Dermis blood vessel endothelial cell (primary cell): Measurements from ENCODE around the gene TPH2. TPM values are rescaled to one million over a fixed set of nuclear protein-coding genes. Genes with fewer than 3 reads are reported as not detected.
A peak's percentile ranks its signal among the peaks of the same experiment; 100 is the strongest.

Source experiments
- DNase-seq: peaks from one replicate; pipeline ENCODE4 v3.0.0; 2010
- total RNA-seq: library from RNA; depleted of rRNA; stranded (reverse); fragments of >200 nt; gene quantifications from 2 replicates; pipeline ENCODE4 v1.2.3, GENCODE V29; 2014

The TPH2 gene
- total RNA-seq = not detected in 2 replicates

GRCh38 chr12:71938728-71939385, at the start of gene TPH2:
TPH2 (plus strand) TSS chr12:71938845; CDS start chr12:71938987, 142 bp downstream.
- DNase-seq = peak; percentile 82

DNA sequence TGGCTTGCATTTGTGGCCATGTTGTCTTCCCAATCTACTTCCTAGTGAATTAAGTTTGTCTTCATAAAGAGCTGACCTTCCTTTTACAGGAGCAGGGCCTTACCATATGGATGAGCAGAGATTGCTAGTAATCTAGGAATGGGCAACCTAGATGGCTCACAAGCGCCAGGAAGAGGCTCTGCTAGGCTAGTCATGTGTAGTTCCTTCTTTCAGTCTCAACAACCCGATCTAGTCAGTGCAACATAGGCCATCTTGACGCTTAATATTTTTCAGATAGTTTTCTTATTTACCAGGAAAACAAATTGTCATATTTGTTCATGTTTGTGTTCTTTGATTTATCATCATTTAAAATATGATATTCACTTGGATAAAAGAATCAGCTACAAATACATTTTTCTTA, 48.2 kb upstream of the TPH2 start:
- DNase-seq = no peak

DNA sequence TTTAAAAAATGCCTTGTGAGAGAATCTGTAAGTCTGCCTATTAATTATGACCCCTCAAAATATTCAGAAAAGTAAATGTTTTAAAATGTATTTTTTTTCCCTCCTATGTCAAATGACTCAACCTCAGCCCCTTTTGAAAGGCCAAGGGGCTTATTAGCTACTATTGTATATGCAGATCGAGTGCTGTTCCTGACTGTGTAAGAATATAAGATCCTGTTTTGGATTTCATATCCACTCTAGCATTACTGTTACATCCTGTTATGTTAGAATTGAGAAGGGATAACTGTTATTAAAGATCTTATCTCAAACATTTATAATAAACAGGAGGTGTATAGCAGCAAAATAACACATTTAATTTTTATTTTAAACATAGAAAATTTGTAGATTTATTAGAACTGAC, 46.6 kb upstream of the TPH2 start:
- peak; percentile 44 for DNase-seq

DNA sequence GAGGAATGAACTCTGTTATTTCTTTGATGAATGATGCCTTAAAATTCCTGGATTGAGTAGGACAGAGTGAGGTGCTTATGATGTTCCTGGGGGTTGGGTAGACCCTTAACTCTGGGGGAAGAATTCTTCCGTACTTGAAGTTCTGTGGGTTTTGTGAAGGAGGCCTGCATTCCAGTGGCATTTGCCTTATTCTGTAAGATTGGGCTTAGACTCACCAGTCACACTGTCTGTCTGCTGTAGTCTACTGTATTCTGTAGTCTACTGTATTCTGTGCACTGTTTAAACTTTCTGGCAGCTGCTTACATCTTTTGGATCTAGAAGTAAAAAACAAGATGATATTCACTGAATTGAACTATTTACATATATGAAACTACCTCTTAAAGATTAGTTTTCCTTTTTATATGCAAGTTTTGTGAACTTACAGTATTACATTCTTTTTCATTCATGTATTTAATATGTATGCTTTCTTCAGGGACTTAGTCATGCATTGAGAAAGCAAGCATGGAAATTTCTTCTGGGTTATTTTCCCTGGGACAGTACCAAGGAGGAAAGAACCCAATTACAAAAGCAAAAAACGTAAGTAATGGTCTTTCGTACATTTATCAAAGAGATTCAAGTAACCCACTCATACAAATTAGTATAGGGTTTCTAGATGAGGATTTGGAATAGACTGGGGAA, 42.3 kb upstream of the TPH2 start:
- DNase-seq = no peak

DNA sequence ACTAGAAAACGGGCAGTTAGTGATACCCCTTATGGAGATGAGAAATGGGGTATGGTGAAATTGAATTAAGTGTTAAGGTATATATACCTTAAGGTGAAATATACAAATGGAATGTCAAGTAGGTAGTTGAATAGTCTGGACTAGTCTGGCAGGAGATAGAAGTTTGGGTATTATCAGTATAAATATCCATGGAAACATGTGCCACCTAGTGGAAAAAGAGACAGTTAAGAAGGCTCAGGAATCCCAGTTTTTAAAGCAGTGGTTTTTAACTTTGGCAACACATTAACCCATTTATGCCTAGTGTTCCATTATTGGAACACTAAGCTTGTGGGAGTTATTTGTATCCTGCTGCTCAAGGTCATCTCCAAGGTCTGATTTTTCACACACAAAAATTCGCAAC, 38.6 kb upstream of the TPH2 start:
- peak; percentile 33 for DNase-seq

DNA sequence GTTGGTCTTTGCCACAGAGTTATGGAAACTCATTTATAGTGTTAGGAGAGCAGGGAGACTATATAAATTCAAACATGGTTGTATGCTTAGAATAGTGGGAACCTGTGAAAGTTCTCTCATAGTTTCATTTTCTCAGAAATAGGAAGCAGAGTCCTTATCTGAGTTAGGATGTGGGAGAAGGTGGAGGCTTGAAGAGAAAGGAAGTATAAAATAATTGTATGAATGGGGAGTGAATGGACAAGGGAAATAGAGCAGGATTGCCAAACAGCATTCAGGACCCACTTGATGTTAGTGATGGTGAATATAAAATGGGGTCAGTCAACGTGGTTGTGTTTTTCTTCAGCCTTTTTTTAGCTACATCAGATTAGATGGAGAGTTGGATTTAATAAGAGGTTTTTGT, 34.0 kb upstream of the TPH2 start:
- DNase-seq = peak; percentile 10

DNA sequence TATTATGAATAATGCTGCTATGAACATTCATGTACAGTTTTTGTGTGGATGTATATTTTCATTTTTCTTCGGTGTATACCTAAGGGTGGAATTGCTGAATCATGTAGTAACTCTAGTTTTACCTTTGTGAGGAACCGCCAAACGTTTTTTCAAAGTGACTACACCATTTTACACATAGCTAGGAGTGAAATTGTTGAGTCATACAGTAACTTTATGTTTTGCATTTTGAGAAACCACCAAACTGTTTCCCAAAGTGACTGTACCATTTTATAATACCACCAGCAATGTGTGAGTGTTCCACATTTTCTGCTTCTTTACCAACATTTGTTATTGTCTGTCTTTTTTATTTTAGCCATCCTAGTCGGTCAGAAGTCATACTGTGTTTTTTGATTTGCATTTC, 3.1 kb upstream of the TPH2 start:
- no peak for DNase-seq

- no peak for DNase-seq
These were observed 1.4 kb downstream of the TPH2 start for GRCh38 chr12:71940068-71940467.

- no peak for DNase-seq
These were observed 2.5 kb downstream of the TPH2 start for GRCh38 chr12:71941174-71941573.

- DNase-seq = no peak
These were observed 3.6 kb downstream of the TPH2 start for GRCh38 chr12:71942259-71942658.

- no peak for DNase-seq
These were observed 4.1 kb downstream of the TPH2 start for GRCh38 chr12:71942703-71943102.

DNA sequence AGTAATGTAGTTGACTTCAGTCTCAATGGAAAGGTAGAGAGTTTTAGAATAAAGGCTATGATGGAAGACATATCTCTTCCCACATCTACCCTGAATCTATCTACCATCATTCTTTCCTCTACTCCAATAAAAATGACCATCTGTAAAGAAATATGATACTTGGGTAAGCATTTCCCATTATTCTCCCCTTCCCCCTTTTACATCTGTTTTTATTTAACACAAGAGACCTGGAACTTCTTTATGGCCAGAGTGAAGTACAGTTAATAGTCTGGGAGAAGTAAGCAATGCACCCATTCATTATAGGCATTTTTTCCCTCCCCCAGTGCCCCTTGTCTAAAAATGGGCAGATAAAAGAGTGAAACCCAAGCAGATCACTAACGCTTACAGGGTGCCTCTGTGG, 6.5 kb downstream of the TPH2 start:
- no peak for DNase-seq

DNA sequence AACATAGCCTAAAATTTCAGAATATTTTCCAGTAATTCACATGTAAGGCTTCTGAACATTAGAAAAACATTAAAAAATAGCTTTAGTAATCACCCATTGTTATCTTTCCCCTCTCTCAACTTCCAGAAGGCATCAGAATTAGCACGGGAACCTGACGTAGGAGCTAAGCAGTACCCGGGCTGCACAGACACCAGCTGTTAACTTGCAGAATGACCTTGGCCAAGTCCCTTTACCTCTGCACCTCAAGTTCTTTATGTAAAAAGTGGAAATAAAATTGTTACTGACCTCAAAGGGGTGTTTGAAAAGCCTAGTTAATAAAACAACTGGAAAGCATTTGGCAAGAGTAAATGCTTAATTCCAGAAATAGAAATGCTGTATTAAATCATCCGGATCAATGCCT, 7.2 kb downstream of the TPH2 start:
- DNase-seq = no peak

- peak; percentile 5 for DNase-seq
These were observed 9.0 kb downstream of the TPH2 start for GRCh38 chr12:71947645-71948105.

DNA sequence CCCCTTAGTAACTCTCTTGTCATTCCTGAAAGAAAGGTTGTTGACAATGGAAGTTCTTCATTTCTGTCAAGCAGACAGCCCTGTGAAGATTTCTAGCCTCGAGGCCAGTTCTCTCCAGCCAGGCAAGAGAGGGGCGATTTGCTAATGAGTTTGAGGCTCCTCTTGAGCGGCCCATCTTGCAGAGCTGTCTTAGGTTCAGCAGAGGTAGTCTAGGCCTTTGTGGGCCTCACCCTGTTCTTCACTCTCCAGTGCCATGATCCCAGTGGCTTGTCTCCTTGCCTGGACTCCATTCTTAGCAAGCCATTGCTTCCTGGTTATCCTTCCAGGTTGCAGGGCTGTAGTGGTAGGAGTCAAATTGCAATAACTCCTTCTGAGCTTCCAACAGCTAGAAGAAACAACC, 9.7 kb downstream of the TPH2 start:
- no peak for DNase-seq

- DNase-seq = no peak
These were observed 11.0 kb downstream of the TPH2 start for GRCh38 chr12:71949646-71950045.

- no peak for DNase-seq
These were observed 11.8 kb downstream of the TPH2 start for GRCh38 chr12:71950404-71950803.

GRCh38 chr12:71950819-71951218, 12.2 kb downstream of the TPH2 start:
- DNase-seq = no peak

GRCh38 chr12:71954083-71954778, 15.6 kb downstream of the TPH2 start:
- no peak for DNase-seq

DNA sequence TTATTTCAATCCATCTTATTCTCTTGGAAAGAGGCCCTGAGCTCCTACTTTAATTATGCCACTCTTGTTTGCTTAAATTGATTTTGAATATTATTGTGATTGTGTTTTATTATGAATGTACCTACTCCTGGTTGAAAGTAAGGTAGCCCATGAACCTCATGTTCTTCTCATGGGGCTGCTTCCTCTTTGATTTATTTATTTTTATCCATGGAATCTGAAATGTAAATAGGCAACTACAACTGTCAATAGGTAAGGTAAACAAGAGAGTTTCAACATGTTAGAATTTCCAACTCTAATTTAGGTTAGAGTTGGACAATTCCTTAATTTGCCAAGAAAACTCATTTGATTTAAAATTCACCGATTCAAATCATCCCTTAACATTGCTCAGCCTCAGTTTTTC, 16.2 kb downstream of the TPH2 start:
- DNase-seq = no peak

GRCh38 chr12:71955970-71956369, 17.3 kb downstream of the TPH2 start:
- DNase-seq = no peak

GRCh38 chr12:71958056-71958455, 19.4 kb downstream of the TPH2 start:
- no peak for DNase-seq

DNA sequence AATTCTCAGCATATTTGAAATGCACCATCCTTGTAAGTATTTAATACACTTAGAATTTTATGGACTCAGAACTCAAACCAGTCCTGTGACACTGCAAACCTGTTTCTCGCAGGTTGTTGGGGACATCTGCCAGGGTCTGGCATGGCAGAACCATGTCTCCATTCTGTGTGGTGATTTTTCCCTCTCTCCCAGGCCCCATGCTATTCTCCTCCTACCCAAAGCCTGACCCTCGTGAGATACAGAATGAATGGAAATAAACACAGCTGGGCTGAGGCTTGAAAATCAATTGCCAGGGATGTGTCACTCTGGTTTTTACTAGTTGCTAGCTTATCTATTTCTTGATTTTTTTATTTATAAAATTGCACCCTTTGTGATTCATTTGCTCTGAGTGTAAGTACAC, 19.8 kb downstream of the TPH2 start:
- DNase-seq = no peak

- no peak for DNase-seq
These were observed 20.4 kb downstream of the TPH2 start for GRCh38 chr12:71958993-71959578.
